GM12878 (cell line): ENCODE measurements around the gene PRSS2. TPM values are rescaled to one million over a fixed set of nuclear protein-coding genes. Genes with fewer than 3 reads are reported as not detected.
A peak's percentile ranks its signal among the peaks of the same experiment; 100 is the strongest.

Source experiments
- ATAC-seq: fragments of 200-7000 bp; cut with Tn5 transposase; 3 replicates; pipeline ENCODE4 v1.9.1; 2020; ENCODE audit warnings: mild to moderate bottlenecking, moderate library complexity
- BruUV-seq: library from RNA; stranded (reverse); fragments of 400-500 nt; replicated peaks from 2 replicates; lab custom pipeline; 2021; lab: Mats Ljungman, UMichigan
- CTCF ChIA-PET: fragments of 300-600 bp; sonication (Branson Sonifier 250); formaldehyde crosslinking; extraction: SDS; loops from one replicate; lab custom pipeline; 2021; ENCODE audit warnings: inconsistent platforms; lab: Yijun Ruan, JAX
- POLR2A ChIA-PET: fragments of 350-600 bp; formaldehyde crosslinking; extraction: SDS; loops from one replicate; lab custom pipeline; 2021; ENCODE audit warnings: inconsistent platforms; lab: Charles Lee
- RAD21 ChIA-PET: fragments of 300-600 bp; sonication (Branson Sonifier 250); formaldehyde crosslinking; loops from one replicate; lab custom pipeline; 2023; ENCODE audit warnings: antibody characterized with exemption; ENCODE audit not compliant: unreplicated experiment; lab: Charles Lee
- SMC1A ChIA-PET: fragments of 300-600 bp; sonication (Branson Sonifier 250); formaldehyde crosslinking; loops from one replicate; lab custom pipeline; 2023; ENCODE audit not compliant: unreplicated experiment, uncharacterized antibody; lab: Charles Lee
- DNase-seq: peaks from one replicate; pipeline ENCODE4 v3.0.0-alpha.2; 2011; ENCODE audit warnings: low read depth, low spot score
- FAIRE-seq: peaks from 3 replicates; lab custom pipeline; 2011; peaks lifted over from hg19 to GRCh38; lab: Jason Lieb, UNC
- H2AFZ ChIP-seq: 2 replicates; pipeline ENCODE4 v1.6.0; 2011; ENCODE audit warnings: low read depth, low read length, control low read depth; ENCODE audit not compliant: control insufficient read depth
- H3K27ac ChIP-seq: 2 replicates; pipeline ENCODE4 v1.5.1; 2011; ENCODE audit warnings: control low read depth; ENCODE audit not compliant: control insufficient read depth, insufficient read depth
- H3K27me3 ChIP-seq, 2 experiments: replicated peaks in 1 of 2; 2 replicates each; pipeline versions ENCODE4 v1.6.0 to v1.6.1; 2011; ENCODE audit warnings: low read length in 1 of 2; ENCODE audit not compliant: control insufficient read depth in 2 of 2, insufficient read depth in 2 of 2
- H3K36me3 ChIP-seq, 2 experiments: 2 replicates each; pipeline ENCODE4 v1.5.1; 2011; ENCODE audit warnings: low read length in 1 of 2; ENCODE audit not compliant: control insufficient read depth in 2 of 2, insufficient read depth in 2 of 2
- H3K4me1 ChIP-seq: 2 replicates; pipeline ENCODE4 v1.6.1; 2011; ENCODE audit warnings: mild to moderate bottlenecking, low read length, moderate library complexity, mixed read lengths; ENCODE audit not compliant: control insufficient read depth, insufficient read depth
- H3K4me2 ChIP-seq: 2 replicates; pipeline ENCODE4 v1.6.0; 2011; ENCODE audit warnings: control low read depth; ENCODE audit not compliant: control insufficient read depth, insufficient read depth
- H3K4me3 ChIP-seq: fragments of 200-600 bp; sonication (generic); 2 replicates; pipeline ENCODE4 v1.5.1; 2016
- H3K79me2 ChIP-seq: 2 replicates; pipeline ENCODE4 v1.6.0; 2011; ENCODE audit warnings: low read length; ENCODE audit not compliant: control insufficient read depth, insufficient read depth
- H3K9ac ChIP-seq: 2 replicates; pipeline ENCODE4 v1.8.0; 2011; ENCODE audit warnings: low read length, control low read depth, mixed read lengths; ENCODE audit not compliant: control insufficient read depth, insufficient read depth
- H3K9me3 ChIP-seq: replicated peaks from 3 replicates; pipeline ENCODE4 v1.5.1; 2011; ENCODE audit warnings: mild to moderate bottlenecking, low read length; ENCODE audit not compliant: control insufficient read depth, insufficient read depth
- H4K20me1 ChIP-seq: 2 replicates; pipeline ENCODE4 v1.6.0; 2011; ENCODE audit not compliant: control insufficient read depth, insufficient read depth
- ATF2 ChIP-seq: IDR thresholded peaks from 2 replicates; pipeline ENCODE4 v1.6.1; 2012; ENCODE audit warnings: low read length, inconsistent platforms
- ATF7 ChIP-seq: fragments of 450-650 bp; IDR thresholded peaks from 2 replicates; pipeline ENCODE4 v1.6.1; 2016; ENCODE audit warnings: low read depth, mild to moderate bottlenecking
- BCL11A ChIP-seq: IDR thresholded peaks from 2 replicates; pipeline ENCODE4 v1.6.1; 2011; ENCODE audit warnings: low read depth, low read length
- CBFB ChIP-seq: IDR thresholded peaks from 2 replicates; pipeline ENCODE4 v1.6.1; 2016; ENCODE audit warnings: antibody characterized with exemption, low read depth
- CBX3 ChIP-seq: fragments of 200-600 bp; sonication (generic); IDR thresholded peaks from 2 replicates; pipeline ENCODE4 v1.6.1; 2016; ENCODE audit warnings: low read depth, borderline replicate concordance
- E4F1 ChIP-seq: fragments of 450-650 bp; IDR thresholded peaks from 2 replicates; pipeline ENCODE4 v1.6.1; 2018; ENCODE audit warnings: borderline replicate concordance, mild to moderate bottlenecking; ENCODE audit not compliant: partially characterized antibody
- GATAD2B ChIP-seq: fragments of 450-650 bp; conservative IDR thresholded peaks from 2 replicates; pipeline ENCODE4 v1.6.1; 2017; ENCODE audit warnings: low read depth, mild to moderate bottlenecking, moderate library complexity
- IRF4 ChIP-seq: IDR thresholded peaks from 2 replicates; pipeline ENCODE4 v1.6.1; 2011; ENCODE audit warnings: low read depth, low read length
- KAT2A ChIP-seq: conservative IDR thresholded peaks from 2 replicates; pipeline ENCODE4 v1.6.1; 2011; ENCODE audit warnings: low read depth, low read length; ENCODE audit not compliant: control insufficient read depth
- LARP7 ChIP-seq: fragments of 450-650 bp; IDR thresholded peaks from 2 replicates; pipeline ENCODE4 v1.6.1; 2017; ENCODE audit warnings: mild to moderate bottlenecking
- MTA2 ChIP-seq: fragments of 450-650 bp; IDR thresholded peaks from 2 replicates; pipeline ENCODE4 v1.6.1; 2016; ENCODE audit warnings: low read depth, mild to moderate bottlenecking, moderate library complexity
- NR2C2 ChIP-seq: IDR thresholded peaks from 2 replicates; pipeline ENCODE4 v1.6.1; 2011; ENCODE audit warnings: borderline replicate concordance, low read depth; ENCODE audit not compliant: control insufficient read depth, insufficient read length
- PAX5 ChIP-seq: IDR thresholded peaks from 2 replicates; pipeline ENCODE4 v1.6.1; 2011; ENCODE audit warnings: low read depth, low read length, borderline replicate concordance
- RAD51 ChIP-seq: fragments of 450-650 bp; IDR thresholded peaks from 2 replicates; pipeline ENCODE4 v1.6.1; 2016; ENCODE audit warnings: moderate library complexity, mild to moderate bottlenecking, inconsistent platforms
- SMAD5 ChIP-seq: IDR thresholded peaks from 2 replicates; pipeline ENCODE4 v1.6.1; 2016; ENCODE audit warnings: antibody characterized with exemption, low read depth
- ZNF24 ChIP-seq: fragments of 450-650 bp; IDR thresholded peaks from 2 replicates; pipeline ENCODE4 v1.6.1; 2017; ENCODE audit warnings: antibody characterized with exemption, mild to moderate bottlenecking
- ZNF622 ChIP-seq: fragments of 450-650 bp; IDR thresholded peaks from 2 replicates; pipeline ENCODE4 v1.6.1; 2017; ENCODE audit warnings: mild to moderate bottlenecking, inconsistent platforms
- WGBS: methylation state at CpG from one replicate; pipeline ENCODE4 v1.1.6; 2016; ENCODE audit warnings: low lambda C conversion rate; ENCODE audit not compliant: insufficient replicate concordance, insufficient coverage; ENCODE audit errors: missing lambda C conversion rate; 5-methylcytosine and 5-hydroxymethylcytosine counted together
- in situ Hi-C: fragments of 300-500 bp; cut with MboI; formaldehyde crosslinking; loops from 9 replicates; pipeline ENCODE4 v1.14.3; 2018; ENCODE audit warnings: mixed read lengths
- intact Hi-C: fragments of 100-400 bp; cut with micrococcal nuclease; formaldehyde crosslinking; loops from one replicate; pipeline ENCODE4 v1.14.2; 2022; ENCODE audit not compliant: unreplicated experiment
- polyA plus RNA-seq, 11 experiments: library from polyadenylated mRNA; depleted of rRNA in 4 of 11; unstranded in 6 of 11; stranded (reverse) in 5 of 11; fragments of >200 nt; fragmentation: Nextera tagmentation in 4 of 11; fragmentation: Illumina TruSeq in 1 of 11; extraction: Ambion mirVana in 4 of 11; extraction: Trizol in 1 of 11; gene quantifications; 1 replicate in 1 of 11; 2 replicates in 10 of 11; pipeline versions ENCODE4 v1.2.1 to v1.2.3, GENCODE V29; 2011 to 2016; ENCODE audit warnings: inconsistent platforms in 2 of 11, missing spikeins in 2 of 11, low read depth in 1 of 11
- total RNA-seq, 4 experiments: library from RNA; depleted of rRNA in 3 of 4; stranded (reverse); fragments of >200 nt in 3 of 4; fragmentation: Illumina TruSeq in 1 of 4; extraction: Trizol in 1 of 4; gene quantifications; 2 replicates each; pipeline versions ENCODE4 v1.2.1 to v1.2.3, GENCODE V29; 2013 to 2021
- TF ChIP-seq, protein P1 (sequence below): fragments of 450-650 bp; IDR thresholded peaks from 2 replicates; pipeline ENCODE4 v1.6.1; 2017; ENCODE audit warnings: mild to moderate bottlenecking, low read depth, inconsistent platforms; ENCODE audit not compliant: poor library complexity, severe bottlenecking

Gene PRSS2
- total and polyA plus RNA-seq, 10 of the 15 experiments (the other 5 are each of a cell fraction or from before 2014, with no cell fraction given): 0.21 to 28.8 (median 0.41) TPM; not detected in 7

DNA sequence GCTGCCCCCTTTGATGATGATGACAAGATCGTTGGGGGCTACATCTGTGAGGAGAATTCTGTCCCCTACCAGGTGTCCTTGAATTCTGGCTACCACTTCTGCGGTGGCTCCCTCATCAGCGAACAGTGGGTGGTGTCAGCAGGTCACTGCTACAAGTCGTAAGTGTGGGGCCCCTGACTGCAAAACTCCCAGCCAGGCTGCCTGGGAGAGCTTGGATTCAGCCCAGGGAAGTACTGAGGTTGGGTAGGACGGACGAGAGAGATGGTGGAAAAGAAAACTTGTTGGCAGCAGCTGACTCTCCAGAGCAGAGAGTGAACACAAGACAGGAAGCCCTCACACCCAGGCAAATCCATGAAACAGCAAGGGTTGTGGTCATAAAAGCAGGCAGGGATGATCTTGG lies 1.3 kb downstream of the PRSS2 start:
- no peak overlapping the region for H3K4me3 ChIP-seq
- no peaks in the 10 kb centered on the region for H3K79me2 ChIP-seq
- H4K20me1 ChIP-seq: no peaks in the 10 kb centered on the region
- H3K36me3 ChIP-seq: no peaks in the 10 kb centered on the region
- H2AFZ ChIP-seq: no peak overlapping the region
- no TSS peak for BruUV-seq
- H3K4me1 ChIP-seq: peaks cover 19% of the 10 kb centered on the region
- ATAC-seq (no peak), FAIRE-seq (no peak), DNase-seq (no peak)
- no peak overlapping the region for H3K27ac ChIP-seq
- ChIA-PET SMC1A (interaction anchor here (0.6 to 5.3 kb wide), 11 partner anchors 11 to 1364 kb away, joined by 3 to 44 read pairs (median 6); no protein-coding TSS in a partner anchor), RAD21 (interaction anchor here (1.0 to 7.3 kb wide), 10 partner anchors 12 to 188 kb away, joined by 3 to 118 read pairs (median 5); no protein-coding TSS in a partner anchor), CTCF (interaction anchor here (0.7 to 6.0 kb wide), 7 partner anchors 10 to 184 kb away, joined by 3 to 53 read pairs (median 6); no protein-coding TSS in a partner anchor), POLR2A (interaction anchor here (0.7 to 2.4 kb wide), 5 partner anchors 10 to 40 kb away, joined by 3 to 18 read pairs (median 5); no protein-coding TSS in a partner anchor)
- no peak overlapping the region for H3K9ac ChIP-seq
- 0 out of 2 replicates have a peak overlapping the region, but pooled peaks have one; percentile 10 for H3K4me2 ChIP-seq
- TF ChIP-seq IRF4 (no peak), KAT2A (no peak), ZNF622 (no peak), RAD51 (no peak), ATF7 (no peak), ATF2 (no peak), GATAD2B (no peak), E4F1 (no peak), CBX3 (no peak), CBFB (no peak), ZNF24 (no peak), BCL11A (no peak), PAX5 (no peak), MTA2 (no peak), SMAD5 (no peak), LARP7 (no peak), NR2C2 (no peak)
- TF ChIP-seq, protein P1, sequence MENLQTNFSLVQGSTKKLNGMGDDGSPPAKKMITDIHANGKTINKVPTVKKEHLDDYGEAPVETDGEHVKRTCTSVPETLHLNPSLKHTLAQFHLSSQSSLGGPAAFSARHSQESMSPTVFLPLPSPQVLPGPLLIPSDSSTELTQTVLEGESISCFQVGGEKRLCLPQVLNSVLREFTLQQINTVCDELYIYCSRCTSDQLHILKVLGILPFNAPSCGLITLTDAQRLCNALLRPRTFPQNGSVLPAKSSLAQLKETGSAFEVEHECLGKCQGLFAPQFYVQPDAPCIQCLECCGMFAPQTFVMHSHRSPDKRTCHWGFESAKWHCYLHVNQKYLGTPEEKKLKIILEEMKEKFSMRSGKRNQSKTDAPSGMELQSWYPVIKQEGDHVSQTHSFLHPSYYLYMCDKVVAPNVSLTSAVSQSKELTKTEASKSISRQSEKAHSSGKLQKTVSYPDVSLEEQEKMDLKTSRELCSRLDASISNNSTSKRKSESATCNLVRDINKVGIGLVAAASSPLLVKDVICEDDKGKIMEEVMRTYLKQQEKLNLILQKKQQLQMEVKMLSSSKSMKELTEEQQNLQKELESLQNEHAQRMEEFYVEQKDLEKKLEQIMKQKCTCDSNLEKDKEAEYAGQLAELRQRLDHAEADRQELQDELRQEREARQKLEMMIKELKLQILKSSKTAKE: no peak
- WGBS: 36% methylated on average over 6 of the region's 6 CpGs
- in situ Hi-C loops (no loop called here), intact Hi-C loops (no loop called here)
- no peaks in the 10 kb centered on the region for H3K9me3 ChIP-seq
- no peaks in the 10 kb centered on the region for H3K27me3 ChIP-seq
